HTR-8/SVneo (cell line): ENCODE data around the gene FN1.

Source experiments
- DNase-seq: peaks from one replicate; pipeline ENCODE4 v3.0.0; 2011; ENCODE audit warnings: low spot score, mixed read lengths; ENCODE audit not compliant: insufficient read length
- FAIRE-seq: peaks from 2 replicates; lab custom pipeline; 2011; peaks lifted over from hg19 to GRCh38; lab: Jason Lieb, UNC

The FN1 gene

DNA sequence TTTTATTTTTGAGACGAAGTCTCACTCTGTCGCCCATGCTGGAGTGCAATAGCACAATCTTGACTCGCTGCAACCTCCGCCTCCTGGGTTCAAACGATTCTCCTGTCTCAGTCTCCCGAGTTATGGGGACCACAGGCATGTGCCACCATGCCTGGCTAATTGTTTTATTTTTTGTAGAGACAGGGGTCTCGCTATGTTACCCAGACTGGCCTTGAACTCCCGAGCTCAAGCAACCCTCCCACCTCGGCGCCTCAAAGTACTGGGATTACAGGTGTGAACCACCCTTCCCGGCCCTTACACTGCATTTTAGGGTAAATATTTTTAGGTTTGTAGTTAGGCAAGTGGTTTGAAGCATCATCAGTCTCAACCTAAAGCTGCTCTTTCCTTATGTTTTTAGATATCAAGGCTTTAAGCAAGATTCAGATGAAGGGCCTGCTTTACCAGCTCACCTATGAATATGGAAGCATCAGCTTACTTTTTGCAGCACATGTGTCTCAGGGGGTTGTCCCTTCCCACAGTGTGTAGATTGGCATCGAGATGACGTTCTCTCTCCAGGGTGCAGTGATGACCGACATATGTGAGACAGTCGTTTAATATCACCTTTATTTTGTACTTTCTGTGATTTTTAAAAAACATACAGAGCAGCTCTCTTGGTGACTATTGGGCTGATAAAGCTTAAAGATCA is 76.8 kb downstream of the FN1 start:
- no peak for FAIRE-seq
- no peak for DNase-seq

DNA sequence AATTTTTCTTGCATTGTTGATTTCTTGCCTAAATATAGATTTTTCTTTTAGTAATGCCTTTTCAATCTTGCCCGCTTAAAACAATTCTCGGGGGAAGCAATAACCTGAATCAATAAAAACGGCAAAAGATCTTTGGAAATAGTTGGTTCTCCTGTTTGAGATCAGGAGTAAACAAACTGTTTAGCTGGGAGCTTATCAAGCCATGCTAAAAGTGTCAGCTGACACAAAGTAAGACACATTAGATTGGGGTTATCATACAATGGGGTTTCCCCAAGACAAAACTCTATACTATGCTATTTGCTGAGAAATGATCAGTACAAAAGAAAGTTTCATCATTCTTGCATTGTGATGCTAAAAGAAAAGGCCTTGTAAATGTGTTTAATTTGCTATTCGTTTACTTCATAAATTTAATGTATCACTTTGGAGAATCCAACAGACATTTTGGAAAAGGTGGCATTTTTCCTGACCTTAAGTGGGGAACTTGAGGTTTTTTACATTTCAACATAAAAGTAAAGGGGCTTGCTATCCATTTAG is 77.5 kb downstream of the FN1 start:
- DNase-seq (no peak), FAIRE-seq (no peak)

DNA sequence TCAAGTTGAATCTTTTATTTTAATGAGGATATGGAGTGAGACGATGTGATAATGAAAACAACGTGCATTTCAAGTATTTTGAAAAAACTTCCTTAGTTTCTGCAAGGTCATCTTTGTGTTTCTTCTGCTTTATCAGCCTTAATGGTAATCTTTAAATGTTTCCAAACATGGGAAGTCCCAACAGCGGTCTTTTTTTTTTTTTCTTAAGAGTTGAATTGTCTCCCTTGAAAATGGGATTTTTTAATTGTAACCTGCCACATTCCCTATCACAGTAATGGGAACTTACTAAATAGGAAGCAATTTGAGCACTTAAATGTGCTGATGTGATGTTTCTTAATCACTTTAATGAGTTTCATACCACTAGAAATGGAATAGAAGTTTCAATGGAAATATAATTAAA is 78.2 kb downstream of the FN1 start:
- no peak for DNase-seq

DNA sequence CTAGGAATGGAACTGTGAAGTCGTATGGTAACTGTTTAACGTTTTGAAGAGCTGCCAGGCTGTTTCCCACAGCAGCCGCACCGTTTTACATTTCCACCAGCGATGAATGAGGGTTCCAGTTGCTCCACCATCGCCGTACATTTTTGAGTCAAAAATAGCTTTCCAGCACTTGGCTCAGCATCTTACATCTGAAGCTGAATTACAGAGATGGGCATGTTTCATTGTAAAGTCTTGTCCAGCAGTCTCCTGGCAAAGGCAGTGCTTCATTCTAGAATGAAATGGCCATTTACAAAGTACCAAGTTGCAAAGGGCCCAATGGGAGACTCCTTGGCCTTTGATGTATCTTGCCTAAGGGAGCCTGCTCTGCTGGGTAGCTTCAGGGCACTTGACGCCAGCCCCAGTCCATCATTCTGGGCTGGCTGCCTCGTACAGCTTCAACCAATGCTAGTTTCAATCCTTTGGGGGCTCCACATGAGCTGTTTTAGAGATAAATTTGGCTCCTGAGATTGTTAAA is 78.9 kb downstream of the FN1 start:
- FAIRE-seq (no peak), DNase-seq (no peak)

More for the DNA sequence above, 78.2 kb downstream of the FN1 start:
- no peak for FAIRE-seq

DNA sequence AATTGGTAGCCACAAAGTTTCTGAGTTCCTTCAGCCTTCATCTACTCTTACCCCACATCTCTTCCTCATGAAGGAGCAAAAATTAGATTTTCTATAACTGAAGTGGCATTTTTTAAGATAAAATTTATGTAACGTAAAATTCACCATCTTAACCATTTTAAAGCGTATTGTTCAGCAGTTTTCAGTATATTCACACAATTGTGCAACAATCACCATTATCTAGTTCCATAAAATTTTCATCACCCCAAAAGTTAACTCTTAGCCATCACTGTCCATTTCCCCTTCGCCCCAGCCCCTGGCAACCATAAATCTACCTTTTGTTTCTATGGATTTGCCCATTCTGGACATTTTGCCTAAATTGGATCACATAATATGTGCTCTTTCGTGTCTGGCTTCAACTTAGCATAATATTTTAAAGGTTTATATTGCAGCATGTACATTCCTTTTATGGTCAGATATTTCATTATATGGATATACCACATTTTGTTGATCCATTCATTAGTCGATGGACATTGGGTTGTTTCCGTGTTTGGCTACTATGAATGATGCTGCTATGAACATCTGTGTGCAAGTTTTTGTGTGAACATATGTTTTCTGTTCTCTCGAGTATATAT is 79.4 kb downstream of the FN1 start:
- DNase-seq (no peak), FAIRE-seq (no peak)

DNA sequence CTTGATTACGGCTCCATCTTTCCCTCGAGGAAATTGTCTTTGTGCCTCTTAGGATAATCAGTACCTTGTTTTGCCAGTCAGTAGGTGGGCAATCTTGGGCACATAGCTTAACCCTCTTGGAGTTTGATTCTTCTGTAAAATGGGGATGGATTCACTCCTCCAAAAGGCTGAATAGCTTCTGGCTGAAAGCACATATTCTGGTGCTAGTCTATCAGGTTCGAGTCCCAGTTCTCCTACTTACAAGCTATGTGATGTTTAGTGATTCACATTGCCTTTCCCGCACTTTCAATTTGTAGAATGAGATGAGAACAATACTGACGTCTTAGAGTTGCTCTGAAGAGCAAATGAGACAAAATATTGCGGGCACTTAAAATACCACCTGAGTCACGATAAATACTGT is 80.1 kb downstream of the FN1 start:
- no peak for DNase-seq
- no peak for FAIRE-seq

DNA sequence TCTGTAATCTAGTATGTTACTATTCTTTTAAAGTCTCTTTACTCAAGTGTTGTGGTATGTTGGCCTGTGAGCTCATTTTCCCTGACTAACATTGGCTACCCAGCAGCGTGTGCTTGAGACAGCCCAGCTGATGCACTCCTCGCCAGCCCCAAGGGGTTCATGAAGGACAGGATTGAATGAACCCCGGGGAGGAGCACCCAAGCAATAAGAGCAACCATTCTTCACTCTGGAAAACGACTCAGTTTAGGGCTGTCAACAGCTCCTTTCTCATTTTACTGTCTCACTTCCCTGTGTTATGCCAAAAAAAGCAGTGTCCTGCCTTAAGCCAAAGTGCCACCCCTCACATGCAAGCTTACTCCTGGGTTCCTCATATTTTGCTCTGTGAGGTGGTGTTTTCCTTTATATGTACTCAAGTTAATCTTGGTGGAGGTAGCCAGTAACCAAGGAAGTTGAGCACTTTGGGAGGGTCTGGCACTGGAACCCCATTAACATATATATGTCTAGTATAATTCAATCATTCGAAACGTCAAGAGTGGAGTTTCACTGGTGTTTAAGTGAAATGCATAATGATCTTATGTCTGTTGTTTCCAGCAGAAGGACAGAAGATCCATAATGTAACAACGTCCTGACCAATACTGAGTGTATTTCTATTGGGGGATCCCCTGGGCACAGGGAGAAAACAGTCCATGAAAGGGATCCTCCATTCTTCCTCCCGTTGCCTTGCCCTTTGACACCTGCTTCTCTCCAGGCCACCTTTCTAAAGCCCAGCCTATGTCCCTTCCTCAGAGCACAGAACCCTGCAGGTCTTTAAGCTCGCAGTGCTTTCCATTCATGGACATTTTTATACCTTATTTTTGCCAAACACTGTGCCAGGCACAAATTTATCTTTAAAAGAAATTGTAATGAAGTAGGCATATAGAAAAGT is 80.8 kb downstream of the FN1 start:
- FAIRE-seq (no peak), DNase-seq (no peak)

DNA sequence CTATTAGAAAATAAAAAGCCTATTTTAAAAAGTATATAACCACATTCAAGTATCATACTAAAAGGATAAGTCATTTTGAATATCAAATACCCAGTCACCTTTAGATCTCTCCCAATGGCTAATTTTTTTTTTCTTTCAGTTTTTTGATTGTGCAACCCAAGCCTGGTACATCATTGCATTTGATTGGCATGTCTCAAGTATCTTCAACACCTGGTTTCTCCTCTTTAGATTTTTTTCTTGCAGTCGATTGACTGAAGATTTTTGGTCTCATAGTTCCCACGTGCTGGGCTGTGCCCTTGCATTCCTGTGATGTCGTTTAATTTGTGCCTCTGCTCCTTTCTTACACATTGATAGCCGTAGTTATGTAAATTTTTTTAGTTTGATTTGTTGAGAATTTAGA is 83.3 kb downstream of the FN1 start:
- FAIRE-seq: no peak
- DNase-seq: no peak

DNA sequence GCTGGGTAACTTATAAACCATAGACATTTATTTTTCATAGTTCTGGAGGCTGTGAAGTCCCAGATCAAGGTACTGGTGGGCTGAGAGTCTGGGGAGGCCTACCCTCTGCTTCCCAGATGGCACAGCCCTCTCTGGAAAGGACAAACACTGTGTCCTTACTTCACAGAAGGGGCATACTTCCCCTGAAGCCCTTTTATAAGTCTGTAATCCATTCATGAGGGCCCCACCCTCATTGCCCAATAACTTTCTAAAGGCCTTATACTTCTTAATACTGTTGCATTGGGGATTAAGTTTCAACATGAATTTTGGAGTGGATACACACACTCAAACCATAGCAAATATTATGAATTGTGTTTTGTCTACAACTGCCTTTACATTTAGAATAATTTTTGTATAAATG is 88.0 kb downstream of the FN1 start:
- DNase-seq (no peak), FAIRE-seq (no peak)

DNA sequence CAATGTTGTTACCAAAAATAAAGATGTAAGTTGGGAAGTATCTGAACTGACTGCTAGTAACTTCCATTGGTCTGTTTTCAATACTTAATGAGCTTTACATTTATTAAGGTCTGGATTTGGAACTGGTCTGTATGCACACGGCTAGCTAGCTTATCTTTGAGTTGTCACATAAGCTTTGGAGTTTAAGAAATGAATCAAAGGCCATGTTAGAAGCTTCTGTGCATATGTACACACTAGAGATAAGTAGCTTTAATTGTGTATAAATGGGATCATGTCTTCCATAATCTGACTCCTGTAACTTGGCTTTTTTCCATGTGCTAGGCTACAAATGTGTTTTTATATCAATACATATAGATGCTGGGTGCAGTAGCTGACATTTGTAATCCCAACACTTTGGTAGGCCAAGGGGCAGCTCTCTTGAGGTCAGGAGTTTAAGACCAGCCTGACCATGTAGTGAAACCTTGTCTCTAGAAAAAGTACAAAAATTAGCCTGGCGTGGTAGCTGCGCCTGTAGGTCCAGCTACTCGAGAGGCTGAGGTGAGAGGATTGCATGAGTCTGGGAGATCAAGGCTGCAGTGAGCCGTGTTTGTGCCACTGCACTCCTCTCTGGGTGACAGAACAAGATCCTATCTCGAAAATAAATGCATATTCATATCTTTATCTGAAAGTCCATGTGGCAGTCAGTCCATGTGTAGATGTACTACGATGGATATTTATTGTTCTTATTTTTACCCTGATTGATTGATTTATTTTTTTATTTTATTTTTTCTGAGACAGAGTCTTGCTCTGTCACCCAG is 96.8 kb downstream of the FN1 start:
- FAIRE-seq: no peak
- no peak for DNase-seq

DNA sequence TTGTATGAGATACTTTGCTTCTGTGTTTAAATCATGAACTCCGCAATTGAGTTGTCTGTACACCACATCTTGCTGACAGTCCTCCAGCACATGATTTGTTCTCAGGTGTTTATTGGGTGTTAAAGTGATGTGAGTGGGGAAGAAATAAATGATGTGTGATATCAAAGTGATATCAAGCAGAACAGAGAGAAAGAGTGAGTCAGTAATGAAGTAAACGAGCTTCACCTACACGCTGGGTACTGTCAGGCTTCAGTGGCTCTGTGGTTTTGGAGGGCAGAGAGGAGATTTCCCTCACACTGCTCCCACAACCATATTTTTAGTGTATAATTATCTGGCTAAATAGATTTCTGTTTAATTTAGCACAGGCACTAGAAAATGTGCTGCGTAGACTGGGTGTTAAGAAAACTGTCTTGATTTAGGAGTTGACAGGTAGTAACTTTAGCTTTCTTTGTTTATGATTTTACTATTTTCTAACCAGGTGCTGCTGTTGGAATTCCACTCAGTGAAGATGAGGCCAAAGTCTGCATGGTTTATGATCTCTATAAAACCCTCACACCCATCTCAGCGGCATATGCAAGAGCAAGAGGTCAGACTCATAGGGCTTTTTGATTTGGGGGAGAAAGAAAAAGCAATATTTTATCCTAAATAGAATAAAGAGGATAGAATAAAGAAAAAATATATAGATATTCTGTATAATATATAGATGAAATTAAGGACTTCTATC is 102.8 kb downstream of the FN1 start:
- FAIRE-seq: no peak
- DNase-seq: no peak

DNA sequence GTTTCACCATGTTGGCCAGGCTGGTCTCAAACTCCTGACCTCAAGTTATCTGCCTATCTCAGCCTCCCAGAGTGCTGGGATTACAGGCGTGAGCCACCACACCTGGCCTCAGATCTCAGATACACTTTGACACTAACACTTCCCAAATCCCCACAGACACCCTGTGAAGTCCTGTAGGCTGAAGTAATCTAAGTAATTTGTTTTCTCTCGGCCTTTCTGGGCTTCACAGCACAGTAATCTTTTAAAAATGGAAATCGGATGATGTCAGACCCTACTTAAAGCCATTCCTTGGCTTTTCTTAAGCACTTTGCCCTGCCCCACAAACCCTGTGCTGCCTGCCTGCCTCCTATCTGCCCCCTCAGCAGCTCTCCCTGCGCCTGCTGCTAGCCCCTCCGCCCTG is 107.8 kb downstream of the FN1 start:
- DNase-seq: no peak
- FAIRE-seq: no peak

DNA sequence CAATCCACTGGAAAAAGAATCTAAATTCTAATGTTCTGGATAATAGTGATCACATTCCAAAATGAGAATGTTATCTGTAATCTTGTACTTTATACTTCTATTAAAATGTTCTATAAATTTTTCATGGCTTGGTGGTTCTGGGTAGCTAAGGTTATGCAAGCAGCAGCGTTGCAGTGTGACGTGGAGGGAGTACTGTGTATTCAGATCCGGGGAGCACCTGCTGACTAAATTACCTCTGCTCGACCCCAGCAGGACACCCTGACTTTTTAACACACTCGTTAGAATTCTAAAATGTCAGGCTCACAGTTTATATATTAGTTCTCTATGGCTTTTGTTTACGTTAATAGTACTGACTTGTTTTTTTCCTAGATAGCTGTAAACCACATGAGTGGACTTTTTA is 111.1 kb downstream of the FN1 start:
- no peak for DNase-seq
- FAIRE-seq: no peak

DNA sequence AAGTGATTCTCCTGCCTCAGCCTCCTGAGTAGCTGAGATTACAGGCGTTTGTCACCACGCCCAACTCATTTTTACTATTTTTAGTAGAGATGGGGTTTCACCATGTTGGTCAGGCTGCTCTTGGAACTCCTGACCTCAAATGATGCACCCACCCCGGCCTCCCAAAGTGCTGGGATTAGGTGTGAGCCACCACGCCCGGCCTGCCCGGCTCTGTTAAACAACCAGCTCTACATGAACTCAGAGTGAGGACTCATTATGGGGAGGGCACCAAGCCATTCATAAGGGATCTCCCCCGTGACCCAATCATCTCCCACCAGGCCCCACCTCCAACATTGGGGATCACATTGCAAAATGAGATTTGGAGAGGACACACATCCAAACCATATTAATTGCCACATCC is 115.2 kb downstream of the FN1 start:
- no peak for FAIRE-seq
- no peak for DNase-seq

DNA sequence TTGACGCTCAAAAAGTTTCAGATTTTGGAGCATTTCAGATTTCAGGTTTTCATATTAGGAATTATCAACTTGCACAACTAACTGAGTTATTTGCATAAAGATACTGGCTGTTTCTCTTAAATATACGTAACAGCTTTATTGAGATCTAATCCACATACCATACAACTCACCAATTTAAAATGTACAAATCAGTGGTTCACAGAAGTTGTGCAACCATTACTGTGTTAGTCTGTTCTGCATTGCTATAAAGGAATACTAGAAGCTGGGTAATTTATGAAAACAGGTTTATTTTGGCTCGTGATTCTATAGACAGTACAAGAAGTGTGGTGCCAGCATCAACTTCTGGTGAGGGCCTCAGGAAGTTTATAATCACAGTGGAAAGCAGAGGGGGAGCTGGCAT is 115.8 kb downstream of the FN1 start:
- no peak for FAIRE-seq

DNA sequence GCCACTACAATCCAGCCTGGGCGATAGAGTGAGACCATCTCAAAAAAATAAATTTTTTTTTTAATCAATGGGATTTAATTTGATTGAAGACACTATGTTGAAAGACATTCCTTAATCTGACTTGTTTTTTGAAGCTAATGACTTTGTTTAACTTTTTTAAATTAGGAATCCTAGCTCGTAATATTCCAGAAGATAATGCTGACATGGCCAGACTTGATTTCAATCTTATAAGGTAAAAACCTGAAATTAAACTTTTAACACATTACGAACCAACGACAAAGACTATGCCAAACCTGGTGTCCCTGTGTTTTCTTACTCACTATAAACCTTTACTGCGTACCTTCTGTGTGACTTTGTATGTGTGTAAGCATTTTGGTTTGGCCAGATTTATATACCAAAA is 116.4 kb downstream of the FN1 start:
- no peak for FAIRE-seq
- DNase-seq: no peak

More for the DNA sequence above, 115.8 kb downstream of the FN1 start:
- no peak for DNase-seq

DNA sequence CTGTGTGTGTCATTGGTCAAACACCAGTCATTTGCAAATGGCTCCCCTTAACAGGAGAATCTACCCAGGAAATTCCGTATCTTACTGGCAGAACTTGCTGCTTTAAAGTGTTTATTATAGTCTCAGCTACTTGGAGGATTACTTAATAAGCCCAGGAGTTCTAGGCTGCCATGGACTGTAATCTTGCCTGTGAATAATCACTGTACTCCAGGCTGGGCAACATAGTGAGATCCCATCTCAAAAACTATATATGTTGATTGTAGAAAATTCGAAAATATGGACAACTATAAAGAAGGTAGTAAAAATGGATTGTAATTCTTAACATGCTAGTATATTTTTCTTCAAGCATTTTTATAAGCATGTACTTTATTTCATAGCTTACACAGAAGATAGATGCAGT is 119.5 kb downstream of the FN1 start:
- no peak for FAIRE-seq

DNA sequence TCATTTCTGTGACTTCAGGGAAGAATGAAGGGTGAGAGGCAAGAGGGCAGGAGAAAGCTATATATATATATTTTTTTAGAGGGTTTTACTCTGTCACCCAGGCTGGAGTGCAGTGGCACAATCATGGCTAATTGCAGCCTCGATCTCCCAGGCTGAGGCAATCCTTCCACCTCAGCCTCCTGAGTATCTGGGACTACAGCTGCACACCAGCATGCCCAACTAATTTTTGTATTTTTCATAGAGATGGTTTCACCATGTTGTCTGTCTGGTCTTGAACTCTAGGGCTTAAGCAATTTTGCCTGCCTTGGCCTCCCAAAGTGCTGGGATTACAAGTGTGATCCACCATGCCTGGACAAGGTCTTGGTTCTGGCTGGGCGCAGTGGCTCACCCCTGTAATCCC is 120.6 kb downstream of the FN1 start:
- DNase-seq (no peak), FAIRE-seq (no peak)

More for the DNA sequence above, 119.5 kb downstream of the FN1 start:
- no peak for DNase-seq

DNA sequence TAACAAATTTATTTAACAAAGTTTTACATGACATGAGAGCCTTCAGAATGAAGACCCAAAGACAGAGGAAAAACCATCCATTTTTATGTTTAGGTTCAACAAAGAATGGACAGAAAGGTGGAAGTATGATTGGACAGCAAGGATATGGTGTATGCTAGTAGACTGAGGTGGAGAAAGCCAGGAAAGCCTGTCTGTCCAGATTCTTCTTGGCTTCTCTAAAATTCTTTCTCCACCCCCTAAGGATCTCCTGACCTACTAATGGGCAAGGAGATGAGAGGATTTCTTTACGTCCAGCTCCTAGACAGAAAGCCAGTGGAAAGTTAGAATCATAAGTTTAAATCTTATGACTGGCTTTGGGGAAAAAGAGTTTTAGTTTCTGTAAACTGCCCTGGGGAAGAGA is 121.0 kb downstream of the FN1 start:
- no peak for DNase-seq
- no peak for FAIRE-seq
